Spinal cord (tissue), 10 donors: ENCODE measurements around the gene CXADR. TPM values are rescaled to one million over a fixed set of nuclear protein-coding genes. Genes with fewer than 3 reads are reported as not detected.
A peak's percentile ranks its signal among the peaks of the same experiment; 100 is the strongest.
"Not testable (repeated sequence)": the region's sequence is repeated elsewhere in the genome, so short reads cannot be mapped to it uniquely, and the experiment has no call there.

Experiments used
- DNase-seq, 6 donors: peaks; one replicate each; pipeline versions ENCODE4 v3.0.0 to v3.0.0-alpha.2; 2013 to 2015; ENCODE audit warnings: low spot score in 6 of 6, low read depth in 4 of 6
- H3K27ac ChIP-seq: one replicate; pipeline ENCODE4 v1.5.1; 2013; ENCODE audit warnings: low read depth, low read length, control low read depth
- H3K27me3 ChIP-seq: one replicate; pipeline ENCODE4 v1.6.1; 2013; ENCODE audit warnings: low read length; ENCODE audit not compliant: control insufficient read depth, insufficient read depth
- H3K36me3 ChIP-seq: one replicate; pipeline ENCODE4 v1.6.1; 2013; ENCODE audit warnings: low read length; ENCODE audit not compliant: control insufficient read depth, insufficient read depth
- H3K4me1 ChIP-seq: one replicate; pipeline ENCODE4 v1.6.1; 2013; ENCODE audit warnings: low read length; ENCODE audit not compliant: control insufficient read depth, insufficient read depth
- H3K4me3 ChIP-seq: one replicate; pipeline ENCODE4 v1.5.1; 2013; ENCODE audit warnings: low read depth, low read length, control low read depth
- H3K9me3 ChIP-seq: one replicate; pipeline ENCODE4 v1.6.1; 2013; ENCODE audit warnings: low read length; ENCODE audit not compliant: control insufficient read depth, insufficient read depth
- WGBS: methylation state at CpG from one replicate; pipeline ENCODE4 v1.1.5; 2013; ENCODE audit warnings: missing lambda C conversion rate; ENCODE audit not compliant: insufficient coverage; 5-methylcytosine and 5-hydroxymethylcytosine counted together
- polyA plus RNA-seq, 2 donors: library from polyadenylated mRNA; unstranded; fragments of 120-200 nt; gene quantifications; one replicate each; pipeline ENCODE4 v1.2.1, GENCODE V29; 2013; ENCODE audit not compliant: insufficient read length in 2 of 2
- total RNA-seq, 2 donors: library from RNA; depleted of rRNA in 1 of 2; stranded (reverse); fragments of 120-200 nt in 1 of 2; fragments of >200 nt in 1 of 2; gene quantifications; one replicate each; pipeline versions ENCODE4 v1.2.3 to v1.2.4, GENCODE V29; 2013 to 2014
- donor health status: healthy.

CXADR gene
- total and polyA plus RNA-seq, 4 donors, result 55.7 to 89.1 (median 70.6) TPM

DNA sequence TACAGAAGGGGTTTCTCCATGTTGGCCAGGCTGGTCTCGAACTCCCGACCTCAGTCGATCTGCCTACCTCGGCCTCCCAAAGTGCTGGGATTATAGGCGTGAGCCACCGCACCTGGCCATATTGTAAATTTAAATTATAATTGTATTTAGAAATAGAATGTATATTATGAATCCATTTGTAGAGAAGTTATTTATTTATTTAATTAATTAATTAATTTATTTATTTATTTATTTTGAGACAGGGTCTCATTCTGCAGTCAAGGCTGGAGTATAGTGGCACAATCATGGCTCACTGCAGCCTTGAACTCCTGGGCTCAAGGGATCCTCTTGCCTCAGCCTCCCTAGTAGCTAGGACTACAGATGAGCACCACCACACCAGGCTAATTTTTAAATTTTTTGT lies 34.7 kb upstream of the CXADR start:
- H3K36me3 ChIP-seq, H3K9me3 ChIP-seq, H3K4me3 ChIP-seq, H3K27ac ChIP-seq, DNase-seq, H3K4me1 ChIP-seq, H3K27me3 ChIP-seq: not testable (repeated sequence)
- no CpG with 5 or more reads among the region's 6 CpGs for WGBS

DNA sequence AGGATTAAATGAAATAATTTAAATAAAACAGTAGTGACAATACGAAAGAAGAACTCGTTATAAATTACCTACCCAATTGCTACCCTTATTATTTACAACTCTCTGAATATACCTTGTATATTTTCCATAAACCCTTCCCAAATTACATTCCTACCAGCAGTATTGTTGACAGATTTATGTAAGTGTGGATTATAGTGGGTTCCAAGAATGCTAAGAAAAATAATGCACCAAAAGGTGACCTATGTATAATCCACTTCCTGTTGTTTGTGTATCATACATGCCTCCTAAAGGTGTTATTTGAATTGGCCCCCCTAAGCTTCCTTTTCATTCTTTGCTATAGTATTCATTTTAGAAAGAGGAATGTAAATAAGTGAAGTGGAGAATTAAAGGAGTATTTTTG lies 33.2 kb upstream of the CXADR start:
- Histone ChIP-seq H3K4me3 (no peak overlapping the region), H3K4me1 (no peaks in the 10 kb centered on the region), H3K36me3 (no peaks in the 10 kb centered on the region), H3K9me3 (no peaks in the 10 kb centered on the region), H3K27me3 (no peaks in the 10 kb centered on the region), H3K27ac (no peak overlapping the region)
- WGBS, result no CpG with 5 or more reads among the region's 2 CpGs
- DNase-seq, result no peak

DNA sequence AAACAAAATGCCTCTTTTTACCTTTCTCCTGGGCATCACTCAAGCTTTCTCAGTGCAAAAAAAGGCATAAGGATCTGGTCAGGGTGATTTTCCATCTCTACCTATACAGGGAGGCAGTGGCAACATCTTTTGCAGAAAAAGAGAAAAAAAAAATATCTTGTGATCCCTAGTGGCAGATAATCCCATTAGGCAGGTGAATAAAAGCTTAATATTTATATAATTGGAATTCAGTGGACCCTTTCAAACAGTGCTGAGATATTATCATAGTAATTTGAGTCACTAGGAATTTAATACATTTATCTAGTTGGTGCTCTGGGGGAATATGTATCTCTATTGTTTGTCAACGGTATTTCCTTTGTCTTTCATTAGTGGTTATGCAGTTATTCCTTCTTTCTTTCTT lies 29.9 kb upstream of the CXADR start:
- DNase-seq, result peak in 1 of 6 donors; percentile 22
- Histone ChIP-seq H3K27me3 (no peaks in the 10 kb centered on the region), H3K9me3 (no peaks in the 10 kb centered on the region), H3K27ac (no peak overlapping the region), H3K36me3 (no peaks in the 10 kb centered on the region), H3K4me3 (no peak overlapping the region), H3K4me1 (no peaks in the 10 kb centered on the region)
- no CpG with 5 or more reads among the region's 1 CpG for WGBS

DNA sequence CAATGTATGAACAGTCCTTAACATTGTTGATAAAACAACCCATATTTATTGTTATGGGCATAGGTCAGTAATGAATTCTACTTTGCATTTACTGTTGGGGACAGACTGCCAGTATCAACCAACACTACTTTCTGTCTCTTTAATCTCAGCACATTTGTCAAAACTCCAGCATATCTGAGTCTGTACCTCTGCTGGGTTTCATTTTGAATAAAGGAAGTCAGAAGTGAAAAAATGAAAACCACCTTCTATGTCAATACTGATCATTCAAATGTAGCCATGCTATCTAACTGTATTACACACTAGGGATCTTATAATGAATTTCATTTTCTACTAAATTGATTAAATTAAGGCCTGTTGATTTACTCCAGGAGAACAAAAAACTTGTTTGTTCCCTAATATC lies 24.2 kb upstream of the CXADR start:
- no peak for DNase-seq
- no peak overlapping the region for H3K27ac ChIP-seq
- H3K27me3 ChIP-seq, result no peaks in the 10 kb centered on the region
- no peak overlapping the region for H3K4me3 ChIP-seq
- H3K9me3 ChIP-seq, result no peaks in the 10 kb centered on the region
- H3K36me3 ChIP-seq, result no peaks in the 10 kb centered on the region
- H3K4me1 ChIP-seq, result no peaks in the 10 kb centered on the region

DNA sequence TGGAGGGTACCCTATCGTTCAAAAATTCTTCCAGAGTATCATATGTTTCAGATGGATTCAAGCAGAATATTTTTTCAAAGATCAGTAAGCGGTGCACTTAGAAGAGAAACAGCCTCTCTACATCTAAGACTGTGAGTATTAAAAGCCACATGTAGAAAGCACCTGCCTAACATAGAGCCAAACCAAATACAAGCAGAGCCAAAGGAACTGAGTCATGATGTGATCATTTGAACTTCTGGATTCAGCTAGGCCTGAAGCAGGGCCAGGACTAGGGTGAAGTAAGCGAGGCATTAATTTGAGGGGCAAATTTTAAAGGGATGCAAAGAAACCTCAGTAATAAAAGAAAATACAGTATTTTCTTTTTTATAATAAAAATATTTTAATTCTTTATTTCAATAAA lies 23.3 kb upstream of the CXADR start:
- WGBS, result no CpG with 5 or more reads among the region's 3 CpGs
- H3K4me1 ChIP-seq, H3K36me3 ChIP-seq, H3K9me3 ChIP-seq, H3K27ac ChIP-seq, H3K4me3 ChIP-seq, DNase-seq, H3K27me3 ChIP-seq: not testable (repeated sequence)

DNA sequence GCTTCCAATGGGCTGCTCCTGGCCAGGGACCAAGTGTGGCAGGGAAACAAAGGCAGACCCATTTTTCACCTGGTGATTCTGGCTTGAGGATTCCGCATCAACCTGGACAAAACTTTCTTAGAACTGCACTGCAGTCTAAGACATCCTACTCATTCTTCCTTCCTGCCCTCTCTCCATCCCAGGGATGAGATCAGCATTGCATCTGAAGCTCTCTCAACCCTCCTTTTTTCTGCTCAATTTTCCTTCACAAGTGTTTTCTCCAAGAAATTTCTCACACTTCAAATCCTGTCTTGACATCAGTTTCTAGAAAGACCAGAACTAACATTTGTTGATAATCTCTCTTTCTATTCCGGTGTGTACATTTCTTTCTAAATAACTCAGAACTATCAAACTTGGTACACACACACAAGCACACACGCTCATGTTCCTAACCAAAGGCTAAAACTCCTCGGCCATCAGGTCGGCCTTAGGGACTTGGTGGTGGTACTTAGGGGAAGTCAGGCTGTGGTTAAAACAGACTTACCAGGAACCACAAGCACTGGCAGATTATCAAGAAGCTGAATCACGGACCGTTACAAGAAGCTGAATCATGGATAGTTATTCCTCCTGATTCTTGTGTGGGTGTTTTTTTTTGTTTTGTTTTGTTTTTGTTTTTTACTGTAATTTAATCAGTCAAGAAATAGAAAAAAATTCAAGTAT lies 21.0 kb upstream of the CXADR start:
- H3K36me3 ChIP-seq, result no peaks in the 10 kb centered on the region
- no peak overlapping the region for H3K27ac ChIP-seq
- H3K4me1 ChIP-seq, result no peaks in the 10 kb centered on the region
- WGBS, result 80% methylated on average over 2 of the region's 7 CpGs
- no peaks in the 10 kb centered on the region for H3K27me3 ChIP-seq
- no peak for DNase-seq
- no peak overlapping the region for H3K4me3 ChIP-seq
- H3K9me3 ChIP-seq, result no peaks in the 10 kb centered on the region

DNA sequence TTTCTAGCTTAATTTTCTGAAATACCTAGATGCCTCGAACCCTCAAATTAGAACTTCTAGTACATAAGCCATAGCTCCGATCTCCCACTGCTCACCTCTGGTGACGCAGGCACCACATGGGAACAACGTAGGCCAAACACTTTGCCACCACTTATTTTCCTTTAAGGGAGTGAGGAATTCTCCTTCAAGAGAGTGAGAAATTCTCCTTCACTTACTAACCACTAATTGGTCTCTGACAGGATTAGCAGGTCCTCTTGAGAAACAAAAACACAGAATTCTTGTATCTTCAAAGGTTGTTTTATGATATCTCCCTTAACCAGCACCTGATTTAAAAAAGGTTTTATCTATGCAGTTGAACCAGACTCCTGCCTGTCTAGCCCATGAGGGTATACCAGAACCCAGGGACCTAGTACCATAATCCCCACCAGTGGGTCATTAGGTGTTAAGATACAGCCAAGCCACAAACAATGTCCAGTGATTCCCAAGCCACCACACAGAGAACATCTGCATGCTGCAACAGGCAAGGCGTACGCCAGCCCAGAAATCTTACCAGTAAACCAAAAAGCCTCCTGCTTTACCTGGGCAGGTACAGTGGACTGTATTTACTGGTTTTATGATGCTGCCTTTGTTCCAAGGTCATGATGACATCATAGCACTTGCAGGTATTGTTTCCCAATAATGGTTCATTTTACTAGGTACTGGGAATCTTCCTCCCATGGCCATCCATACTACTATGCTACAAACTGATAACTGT lies 20.3 kb upstream of the CXADR start:
- H3K27me3 ChIP-seq, result no peaks in the 10 kb centered on the region
- no peak for DNase-seq
- H3K36me3 ChIP-seq, result no peaks in the 10 kb centered on the region
- no peaks in the 10 kb centered on the region for H3K9me3 ChIP-seq
- no peak overlapping the region for H3K27ac ChIP-seq
- H3K4me3 ChIP-seq, result no peak overlapping the region
- WGBS, result 94% methylated on average over 2 of the region's 6 CpGs
- H3K4me1 ChIP-seq, result no peaks in the 10 kb centered on the region

DNA sequence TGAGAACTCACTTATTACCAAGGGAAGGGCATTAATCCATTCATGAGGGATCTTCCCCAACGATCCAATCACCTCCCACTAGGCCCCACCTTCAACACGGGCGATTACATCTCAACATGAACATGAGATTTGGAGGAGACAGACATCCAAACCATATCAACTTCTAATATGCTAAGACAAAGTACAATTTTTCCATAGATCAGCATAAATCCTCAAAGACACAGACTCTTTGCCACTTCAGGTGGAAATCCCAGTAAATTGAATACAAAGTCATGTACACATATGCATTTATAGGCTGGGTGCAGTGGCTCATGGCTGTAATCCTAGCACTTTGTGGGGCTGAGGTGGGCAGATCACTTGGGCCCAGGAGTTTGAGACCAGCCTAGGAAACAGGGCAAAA lies 18.8 kb upstream of the CXADR start:
- H3K4me1 ChIP-seq, result no peaks in the 10 kb centered on the region
- 100% methylated on average over 3 of the region's 3 CpGs for WGBS
- no peak overlapping the region for H3K27ac ChIP-seq
- no peaks in the 10 kb centered on the region for H3K36me3 ChIP-seq
- H3K4me3 ChIP-seq, result no peak overlapping the region
- no peak for DNase-seq
- no peaks in the 10 kb centered on the region for H3K27me3 ChIP-seq
- H3K9me3 ChIP-seq, result no peaks in the 10 kb centered on the region

DNA sequence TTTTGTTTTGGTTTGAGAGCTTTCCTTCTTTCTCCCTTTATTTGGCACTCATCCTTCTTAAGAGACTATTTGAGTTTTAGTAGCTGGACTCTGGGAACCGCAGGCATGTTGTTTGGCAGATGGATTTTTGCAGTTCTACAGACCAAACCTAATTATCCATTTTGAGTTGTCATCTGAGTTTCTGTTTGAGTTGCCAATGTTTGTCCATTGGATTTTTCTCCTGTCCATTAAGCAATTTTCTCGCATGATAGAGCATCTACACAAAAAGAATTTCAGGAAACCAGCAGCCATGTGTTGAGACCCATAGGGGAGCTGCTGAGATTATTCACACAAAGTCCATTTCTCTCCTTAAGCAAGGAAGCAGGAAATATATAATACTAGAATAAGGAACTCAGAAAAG lies 17.2 kb upstream of the CXADR start:
- H3K27ac ChIP-seq, result no peak overlapping the region
- no CpG with 5 or more reads among the region's 2 CpGs for WGBS
- peak in 2 of 6 donors; percentile 34 to 49 for DNase-seq

DNA sequence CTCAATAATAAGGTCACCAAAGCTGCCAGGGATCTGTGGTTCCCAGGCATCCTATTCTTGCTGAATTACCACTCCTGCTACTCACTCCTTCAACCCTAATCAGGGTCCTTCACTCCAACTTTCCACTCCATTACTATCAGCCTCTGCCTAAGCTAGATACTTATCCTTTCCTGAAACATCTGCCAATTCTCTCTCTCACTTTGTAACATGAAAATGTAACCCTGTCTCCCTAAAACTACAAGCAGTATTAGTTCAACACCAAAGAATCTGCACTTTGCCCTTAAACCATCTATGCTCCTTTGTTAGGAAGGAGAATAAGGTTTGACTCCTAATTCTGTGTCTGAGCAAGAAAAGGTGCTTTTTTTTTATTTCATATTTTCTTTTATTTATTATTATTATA lies 15.5 kb upstream of the CXADR start:
- no peaks in the 10 kb centered on the region for H3K27me3 ChIP-seq
- H3K36me3 ChIP-seq, result no peaks in the 10 kb centered on the region
- no peak overlapping the region for H3K4me3 ChIP-seq
- H3K9me3 ChIP-seq, result no peaks in the 10 kb centered on the region
- no peak for DNase-seq
- no peaks in the 10 kb centered on the region for H3K4me1 ChIP-seq
- H3K27ac ChIP-seq, result no peak overlapping the region

More for the DNA sequence above, 17.2 kb upstream of the CXADR start:
- Histone ChIP-seq H3K36me3 (no peaks in the 10 kb centered on the region), H3K27me3 (no peaks in the 10 kb centered on the region), H3K9me3 (no peaks in the 10 kb centered on the region), H3K4me1 (no peaks in the 10 kb centered on the region), H3K4me3 (no peak overlapping the region)
